GM10847 (cell line): ENCODE measurements around the gene SLC25A38.

Source experiments
- POLR2A ChIP-seq: IDR thresholded peaks from 2 replicates; pipeline ENCODE4 v1.6.1; 2011; ENCODE audit not compliant: insufficient read length; ENCODE audit errors: extremely low read depth

Gene SLC25A38

GRCh38 chr3:39419742-39420315, 36.7 kb downstream of the SLC25A38 start:
- TF ChIP-seq POLR2A, result no peak

GRCh38 chr3:39420543-39420942, 37.4 kb downstream of the SLC25A38 start:
- no peak for TF ChIP-seq POLR2A

GRCh38 chr3:39423436-39423970, 40.3 kb downstream of the SLC25A38 start:
- no peak for TF ChIP-seq POLR2A

- TF ChIP-seq POLR2A, result no peak
These were observed 43.1 kb downstream of the SLC25A38 start for GRCh38 chr3:39426312-39426711.

- TF ChIP-seq POLR2A, result no peak
These were observed 44.3 kb downstream of the SLC25A38 start for GRCh38 chr3:39427506-39427905.

GRCh38 chr3:39428745-39429201, 45.6 kb downstream of the SLC25A38 start:
- no peak for TF ChIP-seq POLR2A

GRCh38 chr3:39429466-39429865, 46.3 kb downstream of the SLC25A38 start:
- no peak for TF ChIP-seq POLR2A

GRCh38 chr3:39432342-39432741, 49.2 kb downstream of the SLC25A38 start:
- no peak for TF ChIP-seq POLR2A

GRCh38 chr3:39433642-39434041, 50.5 kb downstream of the SLC25A38 start:
- no peak for TF ChIP-seq POLR2A

- no peak for TF ChIP-seq POLR2A
These were observed 51.4 kb downstream of the SLC25A38 start for GRCh38 chr3:39434574-39434973.

- TF ChIP-seq POLR2A, result no peak
These were observed 52.0 kb downstream of the SLC25A38 start for GRCh38 chr3:39435006-39435748.

- TF ChIP-seq POLR2A, result no peak
These were observed 55.7 kb downstream of the SLC25A38 start for GRCh38 chr3:39438880-39439279.

- TF ChIP-seq POLR2A, result no peak
These were observed 57.1 kb downstream of the SLC25A38 start for GRCh38 chr3:39440316-39440715.

GRCh38 chr3:39443530-39443929, 60.4 kb downstream of the SLC25A38 start:
- TF ChIP-seq POLR2A, result no peak

GRCh38 chr3:39445927-39446326, 62.8 kb downstream of the SLC25A38 start:
- TF ChIP-seq POLR2A, result no peak

GRCh38 chr3:39446444-39446843, 63.3 kb downstream of the SLC25A38 start:
- no peak for TF ChIP-seq POLR2A
